Karpas-422 (cell line): ENCODE measurements around the gene PRKAG2. TPM values are rescaled to one million over a fixed set of nuclear protein-coding genes. Genes with fewer than 3 reads are reported as not detected.

ENCODE experiments used
- DNase-seq: peaks from one replicate; pipeline ENCODE4 v3.0.0-alpha.2; 2015
- H2AFZ ChIP-seq: fragments of 200-600 bp; sonication (generic); 2 replicates; pipeline ENCODE4 v1.6.1; 2014; ENCODE audit warnings: antibody characterized with exemption, low read length, mixed read lengths
- H3K27ac ChIP-seq: fragments of 200-600 bp; sonication (generic); 2 replicates; pipeline ENCODE4 v1.5.1; 2014; ENCODE audit warnings: mild to moderate bottlenecking, low read length, moderate library complexity
- H3K27me3 ChIP-seq: fragments of 200-600 bp; sonication (generic); 2 replicates; pipeline ENCODE4 v1.6.1; 2014; ENCODE audit warnings: low read length, mixed read lengths
- H3K36me3 ChIP-seq: fragments of 200-600 bp; sonication (generic); 2 replicates; pipeline ENCODE4 v1.6.1; 2014; ENCODE audit warnings: low read length, mixed read lengths; ENCODE audit not compliant: insufficient read depth
- H3K4me1 ChIP-seq: fragments of 200-600 bp; sonication (generic); 2 replicates; pipeline ENCODE4 v1.6.1; 2014; ENCODE audit warnings: mild to moderate bottlenecking, low read length, mixed read lengths
- H3K4me2 ChIP-seq: fragments of 200-600 bp; sonication (generic); 2 replicates; pipeline ENCODE4 v1.6.1; 2014; ENCODE audit warnings: low read length, low read depth, mild to moderate bottlenecking; ENCODE audit not compliant: poor library complexity, severe bottlenecking
- H3K4me3 ChIP-seq: fragments of 200-600 bp; sonication (generic); 2 replicates; pipeline ENCODE4 v1.5.1; 2014; ENCODE audit warnings: mild to moderate bottlenecking, antibody characterized with exemption, low read length, mixed read lengths
- H3K79me2 ChIP-seq: fragments of 200-600 bp; sonication (generic); 2 replicates; pipeline ENCODE4 v1.6.1; 2014; ENCODE audit warnings: mild to moderate bottlenecking, low read length, mixed read lengths
- H3K9ac ChIP-seq: fragments of 200-600 bp; sonication (generic); 2 replicates; pipeline ENCODE4 v1.6.0; 2014; ENCODE audit warnings: low read length
- H3K9me2 ChIP-seq: fragments of 200-600 bp; sonication (generic), shearing (Covaris generic); replicated peaks from 2 replicates; pipeline ENCODE4 v1.6.0; 2014; ENCODE audit warnings: mild to moderate bottlenecking, low read length, moderate library complexity; ENCODE audit not compliant: insufficient read depth
- H3K9me3 ChIP-seq: fragments of 300-700, 200-600 bp; sonication (generic); 2 replicates; pipeline ENCODE4 v1.6.1; 2014; ENCODE audit warnings: low read length, mixed read lengths
- H4K20me1 ChIP-seq: fragments of 200-600 bp; sonication (generic); 2 replicates; pipeline ENCODE4 v1.6.1; 2014; ENCODE audit warnings: mild to moderate bottlenecking, antibody characterized with exemption, low read length, low read depth; ENCODE audit not compliant: insufficient read depth
- total RNA-seq: library from RNA; depleted of rRNA; stranded (reverse); fragments of >200 nt; shearing (Covaris generic); gene quantifications from 2 replicates; pipeline ENCODE4 v1.2.3, GENCODE V29; 2014; ENCODE audit warnings: low replicate concordance

Gene PRKAG2
- total RNA-seq, 1 experiment from 2014 or later = 6.3 TPM

DNA sequence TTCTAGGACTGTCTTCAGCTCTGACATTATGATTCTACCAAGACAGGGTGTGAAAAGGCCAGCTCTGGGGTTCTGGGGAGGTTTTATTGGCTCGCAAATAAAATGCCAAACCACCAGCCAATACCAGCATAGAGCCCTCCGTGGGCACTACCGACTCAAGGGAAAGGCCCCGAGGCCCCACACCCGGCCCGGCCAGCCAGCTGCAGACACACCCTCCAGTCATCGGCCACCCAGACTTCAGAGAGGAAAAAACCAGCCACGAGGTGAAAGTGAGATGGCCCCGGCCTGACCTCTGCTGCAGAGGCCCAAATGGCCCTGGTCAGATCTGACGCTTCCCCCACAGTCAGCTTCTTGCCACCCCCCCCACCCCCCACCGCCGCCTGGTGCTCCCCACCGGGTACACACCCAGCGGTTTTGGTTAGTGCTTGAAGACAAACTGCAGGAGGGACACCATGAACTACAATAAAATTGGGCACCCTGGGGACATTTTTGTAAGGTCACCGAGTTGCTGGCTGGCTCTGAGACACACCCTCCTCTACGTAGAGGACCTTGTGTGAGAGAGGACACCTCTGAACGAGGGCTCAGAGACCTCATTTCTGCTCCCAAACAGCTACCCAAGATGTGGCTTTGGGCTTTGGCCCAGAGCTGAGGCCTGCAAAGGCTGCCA, 79.9 kb downstream of the PRKAG2 start:
- no peak overlapping the region for H3K27ac ChIP-seq
- H3K4me2 ChIP-seq = no peak overlapping the region
- H3K4me3 ChIP-seq = no peak overlapping the region
- H3K27me3 ChIP-seq = no peaks in the 10 kb centered on the region
- no peaks in the 10 kb centered on the region for H4K20me1 ChIP-seq
- no peaks in the 10 kb centered on the region for H3K79me2 ChIP-seq
- no peak for DNase-seq
- H3K9me2 ChIP-seq = no peaks in the 10 kb centered on the region
- no peaks in the 10 kb centered on the region for H3K4me1 ChIP-seq
- H3K9me3 ChIP-seq = no peaks in the 10 kb centered on the region
- H2AFZ ChIP-seq = no peak overlapping the region
- H3K36me3 ChIP-seq = no peaks in the 10 kb centered on the region
- H3K9ac ChIP-seq = no peak overlapping the region

DNA sequence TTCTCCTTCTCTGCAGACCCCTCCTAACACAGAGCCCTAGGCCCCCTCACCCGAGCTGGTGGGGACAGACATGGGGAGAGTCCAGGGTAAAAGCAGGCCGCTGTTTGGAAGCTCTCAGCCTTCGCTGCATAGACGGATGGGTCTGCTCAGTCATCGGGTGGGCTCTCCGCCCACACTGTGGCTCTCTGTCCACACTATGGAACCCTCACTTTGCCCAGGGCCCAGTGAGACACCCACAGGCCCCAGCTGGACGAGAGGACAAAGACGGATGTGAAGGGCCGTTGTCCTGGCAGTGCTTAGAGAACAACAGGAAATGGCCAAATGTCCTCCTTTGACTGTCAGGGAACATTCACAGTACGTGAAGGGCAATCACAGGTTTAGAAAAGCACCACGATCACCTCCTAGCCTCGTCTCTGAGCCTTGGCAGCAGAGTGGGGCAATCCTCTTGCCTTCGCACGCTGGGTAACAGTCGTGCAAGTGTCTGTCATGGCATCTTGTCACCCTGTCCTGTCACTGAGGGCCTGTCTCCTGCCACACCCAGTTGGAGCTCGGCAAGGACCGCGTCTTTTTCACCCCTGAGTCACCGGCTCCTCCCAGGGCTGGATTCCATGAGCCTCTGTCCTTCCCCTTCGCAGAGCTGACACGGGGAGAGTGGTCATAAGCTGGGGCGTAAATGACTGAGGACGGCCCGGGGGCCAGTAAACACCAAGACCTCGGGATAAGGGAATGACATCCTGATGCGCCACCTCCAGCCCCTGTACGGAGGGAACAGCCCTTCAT, 80.6 kb downstream of the PRKAG2 start:
- H3K9me2 ChIP-seq = no peaks in the 10 kb centered on the region
- no peak for DNase-seq
- no peaks in the 10 kb centered on the region for H3K4me1 ChIP-seq
- H2AFZ ChIP-seq = no peak overlapping the region
- H3K79me2 ChIP-seq = no peaks in the 10 kb centered on the region
- no peaks in the 10 kb centered on the region for H3K9me3 ChIP-seq
- H3K27ac ChIP-seq = no peak overlapping the region
- no peaks in the 10 kb centered on the region for H4K20me1 ChIP-seq
- no peak overlapping the region for H3K4me2 ChIP-seq
- no peaks in the 10 kb centered on the region for H3K27me3 ChIP-seq
- no peaks in the 10 kb centered on the region for H3K36me3 ChIP-seq
- H3K9ac ChIP-seq = no peak overlapping the region
- H3K4me3 ChIP-seq = no peak overlapping the region

DNA sequence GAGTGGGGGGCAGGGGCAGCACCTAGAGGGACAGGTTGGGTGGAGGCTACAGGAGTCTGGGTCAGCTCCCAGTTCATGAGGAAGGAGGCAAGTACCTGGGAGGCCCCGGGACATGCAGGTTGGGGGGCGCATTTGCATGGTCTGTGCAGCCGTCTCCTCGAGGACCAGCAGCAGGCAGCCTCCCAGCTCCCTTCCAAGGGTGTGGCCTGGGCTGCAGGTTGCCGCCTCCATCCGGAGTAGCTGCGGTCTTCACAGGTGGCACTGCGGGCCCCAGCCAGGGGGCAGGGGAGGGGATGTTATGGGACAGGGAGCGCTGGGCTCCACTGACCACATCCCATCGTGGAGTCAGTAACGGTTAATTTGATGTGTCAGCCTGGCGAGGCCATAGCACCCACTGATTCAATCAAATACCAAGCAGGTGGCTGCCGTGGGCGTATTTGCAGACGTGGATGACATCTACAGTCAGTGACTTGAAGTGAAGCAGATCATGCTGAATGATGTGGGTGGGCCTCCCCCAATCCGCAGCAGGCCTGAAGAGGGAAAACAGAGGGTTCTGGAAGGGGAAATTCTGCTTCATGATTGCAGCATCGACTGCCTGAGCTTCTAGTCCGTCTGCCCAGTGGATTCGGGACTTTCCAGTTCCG, 81.6 kb downstream of the PRKAG2 start:
- Histone ChIP-seq H3K4me1 (no peaks in the 10 kb centered on the region), H3K9ac (no peak overlapping the region), H3K27me3 (no peaks in the 10 kb centered on the region), H3K9me3 (no peaks in the 10 kb centered on the region), H3K4me2 (no peak overlapping the region), H4K20me1 (no peaks in the 10 kb centered on the region), H3K27ac (no peak overlapping the region), H3K9me2 (no peaks in the 10 kb centered on the region), H3K79me2 (no peaks in the 10 kb centered on the region), H3K4me3 (no peak overlapping the region), H3K36me3 (no peaks in the 10 kb centered on the region), H2AFZ (no peak overlapping the region)
- DNase-seq = no peak

DNA sequence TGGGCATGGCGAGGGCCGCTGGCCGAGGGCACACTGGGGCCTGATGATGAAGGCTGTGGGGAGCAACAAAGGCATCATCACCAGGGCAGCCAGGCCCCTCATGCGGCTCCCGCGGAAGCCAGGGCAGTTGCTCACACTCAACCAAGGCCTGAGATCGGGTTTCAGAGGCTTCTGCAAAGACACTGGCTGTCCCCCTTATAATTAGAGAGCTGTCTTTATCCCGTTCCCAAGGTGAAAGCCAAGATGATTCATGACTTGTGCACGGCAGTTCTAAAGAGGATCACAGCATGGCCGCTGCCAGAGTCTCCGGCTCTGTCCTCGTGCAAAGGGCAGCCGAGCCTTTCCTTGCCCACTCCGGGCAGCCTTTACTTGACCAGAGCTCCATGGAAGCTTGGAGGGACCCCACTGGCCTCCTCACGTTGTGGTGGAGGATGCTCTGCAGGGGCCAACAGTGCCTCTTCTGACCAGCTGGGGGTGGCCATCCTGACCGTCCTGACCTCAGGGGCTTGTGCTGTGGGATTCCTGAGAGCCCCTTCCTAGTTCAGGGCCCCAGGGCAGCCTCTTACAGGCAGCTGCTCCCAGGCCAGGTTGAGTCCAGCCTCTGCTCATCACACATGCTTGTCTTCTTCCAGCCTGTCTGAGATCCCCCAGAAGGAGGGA, 82.3 kb downstream of the PRKAG2 start:
- Histone ChIP-seq H3K4me1 (no peaks in the 10 kb centered on the region), H3K36me3 (no peaks in the 10 kb centered on the region), H4K20me1 (no peaks in the 10 kb centered on the region), H3K4me3 (no peak overlapping the region), H3K9ac (no peak overlapping the region), H3K27me3 (no peaks in the 10 kb centered on the region), H3K9me3 (no peaks in the 10 kb centered on the region), H3K9me2 (no peaks in the 10 kb centered on the region), H3K79me2 (no peaks in the 10 kb centered on the region), H3K4me2 (no peak overlapping the region), H2AFZ (no peak overlapping the region), H3K27ac (no peak overlapping the region)
- DNase-seq = no peak

DNA sequence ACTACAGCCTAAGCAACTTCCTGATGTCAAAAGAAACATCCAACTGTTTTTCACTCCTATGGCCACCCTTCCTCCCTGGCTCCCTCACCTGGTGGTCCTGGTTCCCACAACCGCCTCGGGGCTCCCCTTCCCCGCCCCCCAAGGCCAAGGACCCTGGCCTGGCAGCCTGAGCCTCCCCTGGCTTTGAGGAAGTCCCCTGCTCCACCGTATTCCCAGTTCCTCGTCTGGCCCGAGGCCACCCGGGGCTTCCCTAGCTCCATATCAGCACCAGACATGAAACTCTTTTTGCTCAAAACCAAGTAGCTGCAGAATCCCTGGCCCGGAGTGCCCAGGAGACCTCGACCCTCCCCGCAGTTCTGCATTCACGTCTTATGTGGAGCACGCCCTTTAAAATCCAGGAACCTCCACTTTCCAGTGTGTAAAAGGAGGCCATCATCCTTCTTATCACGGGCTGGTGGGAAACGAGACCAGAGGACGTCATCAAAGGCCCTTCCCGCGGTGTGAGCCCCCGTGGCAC, 82.9 kb downstream of the PRKAG2 start:
- H3K4me1 ChIP-seq = no peaks in the 10 kb centered on the region
- no peaks in the 10 kb centered on the region for H4K20me1 ChIP-seq
- H3K27me3 ChIP-seq = no peaks in the 10 kb centered on the region
- DNase-seq = no peak
- no peaks in the 10 kb centered on the region for H3K9me3 ChIP-seq
- no peak overlapping the region for H3K4me2 ChIP-seq
- H3K27ac ChIP-seq = no peak overlapping the region
- no peak overlapping the region for H2AFZ ChIP-seq
- no peak overlapping the region for H3K4me3 ChIP-seq
- no peaks in the 10 kb centered on the region for H3K79me2 ChIP-seq
- H3K36me3 ChIP-seq = no peaks in the 10 kb centered on the region
- H3K9me2 ChIP-seq = no peaks in the 10 kb centered on the region
- H3K9ac ChIP-seq = no peak overlapping the region

DNA sequence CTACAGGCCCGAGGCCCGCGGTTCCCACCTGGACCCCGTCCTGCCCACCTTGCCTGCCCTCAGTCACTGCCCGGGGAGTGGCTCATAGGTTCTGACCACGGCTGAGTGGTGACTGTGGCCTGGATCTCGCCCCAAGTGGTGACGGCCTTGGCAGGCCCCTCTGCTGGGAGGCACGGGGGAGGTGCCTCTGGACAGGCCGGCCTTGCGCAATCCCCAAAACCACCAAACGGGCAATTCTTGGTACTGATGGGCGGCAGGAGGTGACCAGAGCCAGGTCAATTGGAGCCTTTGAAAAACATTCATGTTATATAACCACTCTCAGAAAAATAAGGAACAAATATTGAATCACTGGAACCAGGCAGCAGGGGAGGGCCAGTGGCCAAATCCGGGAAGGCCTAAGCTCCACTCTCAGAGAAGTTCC, 83.4 kb downstream of the PRKAG2 start:
- Histone ChIP-seq H2AFZ (no peak overlapping the region), H3K9me2 (no peaks in the 10 kb centered on the region), H3K27ac (no peak overlapping the region), H3K4me2 (no peak overlapping the region), H3K27me3 (no peaks in the 10 kb centered on the region), H3K9ac (no peak overlapping the region), H3K36me3 (no peaks in the 10 kb centered on the region), H3K9me3 (no peaks in the 10 kb centered on the region), H4K20me1 (no peaks in the 10 kb centered on the region), H3K4me1 (no peaks in the 10 kb centered on the region), H3K79me2 (no peaks in the 10 kb centered on the region), H3K4me3 (no peak overlapping the region)
- no peak for DNase-seq

DNA sequence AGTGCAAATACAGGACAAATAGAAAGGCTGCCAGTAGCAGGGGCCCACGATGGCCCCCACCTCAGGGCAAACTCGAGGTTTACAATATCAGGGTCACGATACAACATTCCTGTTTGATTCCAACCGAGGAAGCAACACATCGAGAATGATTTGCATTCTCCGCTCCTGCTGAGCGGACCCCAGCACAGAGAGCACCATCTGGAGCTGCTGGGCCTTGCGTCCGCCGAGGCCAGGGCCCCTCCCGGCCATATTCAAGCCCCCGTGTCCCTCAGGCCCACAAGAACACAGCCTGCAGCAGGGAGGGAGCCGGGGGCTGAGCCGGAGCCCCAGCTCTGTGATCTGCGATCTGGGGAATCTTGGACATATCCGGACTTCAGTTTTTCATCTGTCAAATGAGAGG, 84.3 kb downstream of the PRKAG2 start:
- Histone ChIP-seq H3K36me3 (no peaks in the 10 kb centered on the region), H3K9me3 (no peaks in the 10 kb centered on the region), H3K9me2 (no peaks in the 10 kb centered on the region), H3K27me3 (no peaks in the 10 kb centered on the region), H3K4me3 (no peak overlapping the region), H2AFZ (no peak overlapping the region), H3K27ac (no peak overlapping the region), H4K20me1 (no peaks in the 10 kb centered on the region), H3K4me2 (no peak overlapping the region), H3K4me1 (no peaks in the 10 kb centered on the region), H3K79me2 (no peaks in the 10 kb centered on the region), H3K9ac (no peak overlapping the region)
- DNase-seq = no peak

DNA sequence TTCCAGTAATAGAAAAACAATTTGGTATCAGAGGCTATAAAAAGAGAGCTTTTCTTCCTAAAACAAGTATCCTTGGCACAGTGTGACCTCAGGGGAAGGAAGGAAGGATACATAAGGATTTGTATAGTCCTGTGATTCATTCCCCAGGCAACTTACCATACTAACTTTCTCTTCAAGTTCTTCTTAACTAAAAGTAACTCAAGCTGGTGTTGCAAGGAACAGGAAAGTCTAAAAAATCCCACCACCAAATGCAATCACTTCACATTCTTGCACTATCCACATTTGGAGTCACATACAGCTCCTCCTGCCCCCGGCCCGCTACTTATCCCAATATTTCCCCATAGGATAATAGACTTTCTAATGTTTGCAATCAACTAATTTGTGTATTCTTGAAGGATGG, 84.8 kb downstream of the PRKAG2 start:
- no peak overlapping the region for H3K9ac ChIP-seq
- no peak overlapping the region for H3K4me3 ChIP-seq
- DNase-seq = no peak
- H3K79me2 ChIP-seq = no peaks in the 10 kb centered on the region
- no peaks in the 10 kb centered on the region for H3K27me3 ChIP-seq
- no peaks in the 10 kb centered on the region for H3K36me3 ChIP-seq
- no peaks in the 10 kb centered on the region for H3K9me2 ChIP-seq
- H3K4me2 ChIP-seq = no peak overlapping the region
- H3K9me3 ChIP-seq = no peaks in the 10 kb centered on the region
- no peak overlapping the region for H2AFZ ChIP-seq
- no peaks in the 10 kb centered on the region for H3K4me1 ChIP-seq
- H4K20me1 ChIP-seq = no peaks in the 10 kb centered on the region
- no peak overlapping the region for H3K27ac ChIP-seq
